Hematopoietic multipotent progenitor cell treated with erythropoietin and hydrocortisone succinate and interleukin-3 and kit ligand, for 15 days (in vitro differentiated cells): Measurements from ENCODE around the gene FAM237A.
A peak's percentile ranks its signal among the peaks of the same experiment; 100 is the strongest.

Experiments
- DNase-seq: peaks from one replicate; pipeline ENCODE4 v3.0.0-alpha.2; 2015; ENCODE audit warnings: low spot score

The FAM237A gene

DNA sequence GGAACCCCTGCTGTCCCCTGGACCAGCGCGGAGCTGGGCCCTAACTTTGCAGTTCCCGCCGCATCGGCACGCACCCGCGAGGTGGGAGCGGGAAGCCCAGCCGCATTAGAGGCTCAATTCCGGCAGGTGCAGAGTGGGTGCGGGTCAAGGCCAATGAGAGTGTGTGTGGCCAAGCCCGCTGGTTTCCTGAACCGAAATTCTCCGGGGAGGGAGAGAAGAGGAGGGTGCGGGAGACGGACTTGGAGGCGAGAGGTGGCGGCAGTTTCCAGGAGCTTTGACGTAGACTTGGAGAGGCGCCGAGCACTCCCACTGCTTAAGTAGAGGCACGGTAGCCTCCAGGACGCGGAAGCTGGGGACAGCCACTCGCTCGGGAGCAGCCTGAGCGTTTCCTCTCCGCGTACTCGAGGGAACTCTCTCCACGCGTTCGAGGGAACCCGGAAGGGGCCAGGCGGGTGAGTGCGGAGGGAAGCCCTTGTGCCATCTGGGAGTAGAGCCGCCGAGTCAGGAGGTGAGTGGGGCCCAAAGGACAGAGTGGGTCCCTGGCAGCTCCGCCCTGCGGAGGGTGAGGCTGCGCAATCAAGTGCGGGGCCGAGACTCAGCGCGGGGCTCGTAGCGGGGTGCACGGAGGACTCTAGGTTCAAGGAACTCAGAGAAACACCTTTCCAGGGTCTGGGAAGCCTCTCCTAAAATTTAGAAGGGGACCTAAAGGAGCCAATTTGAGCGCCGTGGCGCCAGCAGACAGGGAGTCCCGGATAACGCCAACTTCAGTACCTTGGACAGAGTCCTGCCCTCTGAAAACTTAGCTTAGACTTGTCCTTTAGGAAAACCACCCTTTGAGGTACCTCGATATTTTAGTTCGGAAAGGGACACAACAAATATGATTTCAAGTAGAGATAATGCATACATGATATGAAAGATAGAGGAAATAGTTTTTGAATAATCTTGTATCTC is at the start of gene FAM237A:
Gene FAM237A (plus strand): TSS at position 413 of the 951 bp plus-strand sequence. CDS start 1,750 bp downstream, outside the sequence.
- peak; percentile 3 for DNase-seq

DNA sequence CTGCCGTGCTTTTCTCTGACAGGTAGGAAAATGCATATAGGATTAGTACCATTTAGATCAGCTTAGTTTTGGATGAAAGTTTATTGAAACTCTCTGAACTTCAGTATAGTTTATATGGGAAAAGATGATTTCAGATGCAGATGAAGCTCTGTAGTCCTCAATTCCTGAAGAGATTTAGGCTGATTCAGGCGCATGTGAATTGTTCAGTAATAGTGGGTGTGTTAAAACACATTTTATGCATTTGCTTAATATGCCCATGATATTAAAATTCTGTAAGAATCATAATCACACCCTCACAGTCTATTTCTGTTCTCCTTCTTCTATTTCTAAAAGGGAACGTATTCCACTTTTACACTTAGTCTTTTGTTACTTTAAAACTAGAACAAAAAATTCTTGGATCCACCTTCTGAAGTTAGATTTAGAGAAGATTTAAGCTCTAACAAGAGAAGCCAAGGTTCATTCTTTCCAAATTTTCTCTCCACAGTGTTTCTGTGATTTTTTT is 44.5 kb upstream of the FAM237A start:
- DNase-seq = no peak

DNA sequence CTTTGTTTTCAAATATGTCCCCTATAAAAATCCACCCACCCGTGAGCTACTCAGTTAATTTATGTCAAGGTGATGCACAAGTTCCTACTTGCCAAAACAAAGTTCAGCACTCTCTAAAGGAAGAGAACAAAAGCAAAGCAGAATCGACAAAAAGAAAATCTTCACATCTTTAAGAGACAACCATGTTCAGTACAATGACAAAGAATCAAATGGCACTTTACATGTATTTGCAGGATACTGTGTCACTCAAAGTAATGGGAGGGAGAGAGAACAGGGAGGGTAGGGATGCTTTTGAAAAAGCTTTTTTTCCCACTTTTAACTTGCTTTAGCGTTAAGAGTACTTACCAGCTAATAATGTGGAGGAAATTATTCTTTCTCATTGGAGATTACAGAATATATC is 39.0 kb upstream of the FAM237A start:
- DNase-seq = no peak

DNA sequence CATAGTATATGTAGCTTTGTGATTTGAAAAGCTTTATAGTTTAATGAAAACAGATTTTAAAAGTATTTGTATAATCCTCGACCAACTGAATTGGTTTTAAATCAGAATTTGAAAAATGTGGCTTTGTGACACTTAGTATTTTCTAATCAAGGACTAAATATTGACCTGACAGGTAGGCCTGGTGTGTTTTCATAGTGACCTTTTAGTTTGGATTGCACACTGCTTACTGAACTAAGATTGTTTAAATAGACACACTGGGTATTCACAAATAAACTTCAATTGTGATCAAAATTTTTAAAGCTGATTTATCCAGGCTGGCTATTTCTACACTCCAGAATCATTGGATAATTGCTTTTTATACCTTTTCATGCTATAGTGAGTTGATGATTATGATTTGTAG is 31.8 kb upstream of the FAM237A start:
- DNase-seq = no peak

DNA sequence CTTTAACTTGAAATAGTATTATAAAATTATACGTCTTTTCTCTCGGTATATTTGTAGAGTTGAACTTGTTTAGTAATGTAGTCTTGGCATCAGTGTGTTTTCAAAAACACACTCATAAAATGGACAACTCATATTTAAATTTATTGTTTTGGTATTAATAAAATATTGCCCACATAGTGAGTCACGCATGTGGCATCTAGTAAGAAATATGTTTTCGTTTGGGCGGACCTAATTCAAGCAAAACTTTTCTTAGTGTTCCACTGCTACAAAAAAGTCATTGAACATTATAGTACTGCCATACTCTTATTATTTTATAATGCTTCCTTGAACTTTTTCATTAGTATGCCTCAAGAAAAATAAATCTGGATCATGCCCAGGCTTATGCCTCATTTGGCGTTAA is 31.1 kb upstream of the FAM237A start:
- DNase-seq = no peak

DNA sequence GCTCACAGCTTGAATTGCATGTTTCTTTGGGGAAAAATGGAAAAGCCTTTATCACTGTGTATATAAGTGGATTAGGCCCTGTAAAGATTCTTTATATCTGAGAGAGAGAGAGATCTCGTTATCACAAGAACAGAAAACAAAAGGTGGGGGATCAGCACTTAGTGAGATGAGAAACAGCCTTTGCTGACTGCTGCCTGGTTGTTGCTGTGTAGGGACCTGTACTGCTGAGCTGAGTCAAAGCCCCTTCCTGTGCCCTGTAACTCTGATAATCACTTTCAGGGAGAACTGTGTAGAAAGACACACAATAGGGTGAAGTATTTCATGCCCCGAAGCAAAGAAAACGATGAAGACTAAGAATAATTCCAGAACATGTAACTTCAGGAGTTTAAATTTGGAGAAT is 30.6 kb upstream of the FAM237A start:
- DNase-seq = no peak

DNA sequence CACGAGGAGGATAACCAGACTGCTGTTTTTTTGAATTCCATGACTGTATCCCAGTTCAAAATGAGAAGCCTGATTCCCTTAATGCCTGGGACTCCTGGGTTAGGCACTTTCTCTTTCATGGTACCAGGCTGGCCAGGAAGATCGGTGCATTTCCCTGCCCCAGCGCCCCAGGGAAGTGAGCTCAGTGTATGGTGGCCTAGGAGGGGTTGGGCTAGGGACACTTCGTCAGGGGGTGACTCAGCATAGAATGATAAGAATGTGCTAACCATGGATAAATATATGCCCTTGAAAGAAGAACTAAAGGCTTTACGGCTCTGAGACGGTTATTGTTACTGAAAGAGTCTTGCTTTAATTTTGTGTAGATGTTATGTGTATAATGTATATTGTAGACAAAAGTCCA is 27.5 kb upstream of the FAM237A start:
- DNase-seq = no peak

DNA sequence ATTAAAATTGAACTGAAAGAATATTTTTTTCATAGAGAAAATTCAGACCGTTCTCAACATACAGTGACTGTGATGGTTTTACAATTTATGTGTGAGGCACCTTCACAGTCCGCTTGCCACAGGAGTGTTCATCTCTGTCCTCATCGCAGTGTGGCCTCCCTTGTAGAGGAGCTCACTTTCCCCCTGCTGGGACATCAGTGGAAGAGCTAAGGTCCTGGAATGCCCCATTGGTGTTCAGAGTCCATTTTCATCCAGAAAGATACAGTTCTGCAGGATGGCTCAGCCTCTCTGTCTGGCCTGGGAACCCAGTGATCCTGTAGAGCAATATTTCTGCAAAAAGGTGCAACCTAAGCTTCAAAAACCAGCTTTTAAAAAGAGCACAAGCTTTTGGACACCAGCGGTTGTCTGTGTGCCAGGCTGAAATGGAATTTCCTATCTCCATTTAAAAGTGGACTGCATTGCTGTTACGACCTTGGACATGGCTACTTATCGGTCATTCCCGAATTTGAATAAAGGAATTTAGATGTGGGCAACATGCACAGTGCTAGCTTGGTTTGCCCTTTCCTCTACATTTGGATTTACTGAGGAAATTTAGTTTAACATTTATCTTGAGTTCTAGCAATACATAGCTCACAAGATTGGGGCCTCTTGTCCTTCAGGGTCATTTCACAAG is 26.7 kb upstream of the FAM237A start:
- no peak for DNase-seq

DNA sequence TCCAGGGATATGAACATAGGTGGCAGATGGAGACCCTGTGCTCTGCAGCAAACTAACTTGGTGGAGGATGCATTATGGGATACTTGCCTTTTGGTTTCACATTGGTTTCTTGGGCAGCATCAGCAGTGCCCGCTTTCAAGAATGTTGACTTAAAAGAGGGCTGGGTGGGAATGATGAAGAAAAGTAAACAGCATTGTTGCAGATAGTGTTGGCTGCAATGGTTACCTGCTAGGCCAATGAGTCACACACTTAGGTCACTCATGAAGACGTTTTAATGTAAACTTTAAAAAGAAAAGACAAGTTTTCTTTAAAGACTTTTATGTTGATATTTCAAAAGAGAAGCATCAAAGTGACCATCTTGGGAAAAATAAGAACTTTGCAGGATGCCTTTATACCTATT is 26.1 kb upstream of the FAM237A start:
- no peak for DNase-seq

DNA sequence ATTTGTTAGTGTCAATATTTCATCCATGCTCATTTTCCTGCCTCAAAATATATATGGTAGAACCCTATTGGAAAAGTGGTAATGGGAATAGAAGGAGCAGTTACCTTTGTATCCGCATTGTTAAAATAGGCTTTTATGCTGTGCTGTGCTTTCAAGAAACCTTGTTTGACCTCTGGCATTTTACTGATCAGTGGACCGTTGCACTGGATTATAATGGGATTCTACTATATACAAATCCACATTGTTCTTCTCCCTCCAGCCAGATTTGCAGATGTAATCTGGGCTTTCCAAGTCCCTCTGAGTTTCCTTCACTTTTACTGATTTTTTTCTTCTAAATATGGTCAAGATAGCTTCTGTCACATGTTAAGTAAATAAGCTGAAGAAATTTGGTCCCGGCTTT is 23.3 kb upstream of the FAM237A start:
- no peak for DNase-seq

DNA sequence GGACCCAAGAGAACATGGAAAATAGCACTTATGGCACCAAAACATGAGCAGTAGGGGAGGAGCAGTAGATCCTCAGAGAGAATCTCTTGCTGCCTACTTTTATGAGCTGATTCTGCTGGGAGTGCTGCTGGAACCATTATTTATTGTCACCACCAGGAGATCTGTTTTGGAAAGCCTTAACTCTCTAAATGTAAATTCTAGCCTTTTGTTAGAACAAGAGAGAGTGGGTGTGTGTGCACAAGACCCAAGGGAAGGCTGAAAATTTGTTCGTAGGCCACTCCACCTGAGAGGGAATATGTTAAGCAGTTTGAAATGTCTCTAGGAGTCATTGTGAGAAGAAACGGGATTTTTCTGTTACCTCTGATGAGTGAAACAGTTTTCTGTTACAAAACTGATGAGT is 16.2 kb upstream of the FAM237A start:
- DNase-seq = no peak

DNA sequence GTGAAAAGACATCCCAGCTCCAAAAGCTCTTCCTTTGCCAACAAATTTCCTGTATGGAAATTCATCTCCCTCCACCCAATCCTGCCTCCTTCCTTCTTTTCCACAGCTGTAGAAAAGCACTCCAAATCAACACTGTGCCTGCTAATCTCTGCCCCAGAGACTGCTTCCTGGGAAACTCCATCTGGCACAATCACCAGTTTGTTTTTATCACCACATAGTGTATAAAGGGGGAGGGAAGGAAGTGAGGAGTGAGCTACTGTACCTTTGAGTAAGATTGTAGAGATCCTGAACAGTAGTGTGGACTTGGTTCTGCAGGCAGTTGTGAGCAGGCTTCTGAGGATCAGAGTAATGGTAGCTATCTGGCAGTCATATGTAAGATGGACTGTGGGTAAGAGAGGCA is 14.7 kb upstream of the FAM237A start:
- no peak for DNase-seq

DNA sequence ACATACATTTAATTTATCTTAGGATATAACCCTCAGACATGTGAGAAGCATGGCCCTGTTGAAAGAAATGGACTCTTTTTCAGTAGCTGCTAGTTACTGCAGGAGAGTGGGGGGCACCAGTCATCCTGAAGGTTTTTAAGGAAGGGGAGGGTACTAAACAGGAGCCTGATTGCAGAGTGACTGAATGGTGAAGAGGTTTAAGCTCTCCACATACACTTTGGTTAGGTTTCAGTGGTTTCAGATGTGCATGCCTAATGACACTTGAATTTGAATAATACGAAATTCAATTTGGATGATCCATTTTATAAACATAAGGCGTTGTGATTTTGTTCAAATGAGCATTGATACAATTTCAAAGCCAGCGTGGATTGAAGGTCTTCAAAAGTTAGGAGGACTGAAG is 10.9 kb upstream of the FAM237A start:
- DNase-seq = no peak

DNA sequence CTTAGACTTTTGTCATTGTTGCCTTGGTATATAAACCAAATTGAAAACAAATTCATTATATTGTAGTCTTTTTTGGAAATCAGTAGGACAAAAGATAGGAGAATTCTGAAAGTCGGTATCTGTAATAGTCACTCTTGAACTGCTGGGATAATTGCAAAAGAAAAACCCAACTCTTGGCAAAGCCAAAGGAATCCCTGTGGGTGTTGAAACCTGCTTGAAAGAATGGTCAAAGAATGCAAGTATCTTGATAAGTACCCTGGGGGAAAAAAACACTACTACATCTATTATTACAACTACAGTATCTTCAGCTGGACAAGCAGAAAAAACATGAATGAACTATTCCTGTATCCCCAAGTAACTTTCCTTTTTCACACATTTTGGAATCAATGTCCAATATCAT is 7.3 kb upstream of the FAM237A start:
- DNase-seq = no peak

DNA sequence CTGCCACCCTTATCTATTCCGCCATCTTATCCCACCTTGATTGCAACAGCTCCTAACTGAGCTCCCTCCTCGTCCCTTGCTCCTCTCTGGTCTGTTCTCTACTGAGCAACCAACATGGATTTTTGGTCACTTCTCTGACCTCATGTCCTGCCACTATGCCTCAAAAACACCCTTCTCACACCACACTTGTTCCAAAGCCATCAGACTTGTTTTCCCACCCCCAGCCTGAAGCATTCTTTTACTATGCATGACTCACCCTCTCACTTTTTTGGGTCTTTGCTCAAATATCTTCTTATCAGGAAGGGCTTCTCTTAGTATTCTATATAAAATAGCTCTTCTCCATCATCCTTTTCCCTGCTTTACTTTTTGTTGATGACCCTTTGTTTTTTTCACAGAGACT is 2.7 kb upstream of the FAM237A start:
- no peak for DNase-seq

DNA sequence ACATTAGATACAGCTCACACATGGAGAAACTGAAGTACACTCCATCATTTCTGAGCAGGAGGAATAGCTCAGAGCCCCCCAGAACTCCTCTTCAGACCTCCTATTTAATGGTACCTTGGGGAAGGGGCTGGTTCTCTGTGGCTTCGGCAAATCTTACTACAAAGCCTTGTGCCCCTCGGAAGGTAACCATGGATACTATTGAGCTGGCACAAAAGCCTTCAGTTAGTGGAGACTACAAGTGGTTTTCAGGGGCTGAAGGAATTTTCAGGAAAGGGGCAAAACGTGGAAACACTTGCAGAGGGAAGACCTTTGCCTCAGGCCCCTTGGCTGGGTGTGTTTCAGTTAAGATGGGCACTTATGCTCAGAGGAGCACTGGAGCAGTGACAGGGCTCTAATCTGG is 1.1 kb upstream of the FAM237A start:
- DNase-seq = no peak

DNA sequence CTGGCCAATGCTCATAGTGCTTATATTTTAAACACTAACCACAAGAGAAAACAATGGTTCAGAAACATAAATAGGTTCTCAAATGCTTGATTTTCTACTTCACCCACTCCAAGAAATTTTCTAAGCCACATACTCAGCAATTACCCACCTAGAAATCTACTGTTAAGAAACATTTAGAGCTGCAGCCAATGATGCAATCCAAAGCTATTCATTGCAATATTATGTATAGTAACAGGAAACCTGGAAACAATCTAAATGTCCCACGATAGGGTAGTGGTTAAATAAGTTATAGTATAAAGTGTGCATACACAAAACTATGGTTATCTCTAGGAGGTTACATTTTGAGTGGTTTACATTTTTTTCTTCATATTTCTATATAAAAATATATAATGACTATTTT is 5.7 kb downstream of the FAM237A start:
- no peak for DNase-seq

DNA sequence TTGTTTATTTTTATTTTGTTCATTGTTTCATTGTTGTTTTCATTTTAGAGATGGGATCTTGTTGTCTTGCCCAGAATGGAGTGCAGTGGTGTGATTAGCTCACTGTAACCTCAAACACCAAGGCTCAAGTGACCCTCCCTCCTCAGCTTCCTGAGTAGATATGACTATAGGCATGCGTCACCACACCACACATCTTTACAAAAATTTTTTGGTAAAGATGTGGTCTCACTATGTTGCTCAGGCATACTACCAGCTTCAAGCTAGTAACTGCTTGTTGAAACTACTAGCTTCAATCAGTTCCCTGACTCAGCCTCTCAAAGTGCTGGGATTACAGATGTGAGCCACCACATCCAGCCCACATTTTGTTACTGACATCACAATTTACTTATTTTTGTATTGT is 14.8 kb downstream of the FAM237A start:
- no peak for DNase-seq

DNA sequence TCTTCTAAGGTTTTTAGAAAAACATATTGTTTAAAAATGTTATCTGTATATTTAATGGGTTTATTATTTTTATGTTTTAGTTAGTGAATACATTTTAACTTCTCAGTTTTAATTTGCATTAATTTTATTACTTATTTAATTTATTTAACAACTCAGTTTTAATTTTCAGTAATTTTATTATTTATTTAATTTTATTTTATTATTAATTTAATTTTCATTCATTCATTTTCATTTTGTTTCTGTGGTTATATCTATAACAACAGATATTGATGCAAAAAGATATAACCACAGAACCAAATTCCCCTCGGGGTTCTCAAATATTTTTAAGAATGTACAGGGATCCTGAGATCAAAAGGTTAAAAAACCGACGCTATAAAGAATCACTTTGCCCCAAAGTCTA is 23.0 kb downstream of the FAM237A start:
- DNase-seq = no peak

DNA sequence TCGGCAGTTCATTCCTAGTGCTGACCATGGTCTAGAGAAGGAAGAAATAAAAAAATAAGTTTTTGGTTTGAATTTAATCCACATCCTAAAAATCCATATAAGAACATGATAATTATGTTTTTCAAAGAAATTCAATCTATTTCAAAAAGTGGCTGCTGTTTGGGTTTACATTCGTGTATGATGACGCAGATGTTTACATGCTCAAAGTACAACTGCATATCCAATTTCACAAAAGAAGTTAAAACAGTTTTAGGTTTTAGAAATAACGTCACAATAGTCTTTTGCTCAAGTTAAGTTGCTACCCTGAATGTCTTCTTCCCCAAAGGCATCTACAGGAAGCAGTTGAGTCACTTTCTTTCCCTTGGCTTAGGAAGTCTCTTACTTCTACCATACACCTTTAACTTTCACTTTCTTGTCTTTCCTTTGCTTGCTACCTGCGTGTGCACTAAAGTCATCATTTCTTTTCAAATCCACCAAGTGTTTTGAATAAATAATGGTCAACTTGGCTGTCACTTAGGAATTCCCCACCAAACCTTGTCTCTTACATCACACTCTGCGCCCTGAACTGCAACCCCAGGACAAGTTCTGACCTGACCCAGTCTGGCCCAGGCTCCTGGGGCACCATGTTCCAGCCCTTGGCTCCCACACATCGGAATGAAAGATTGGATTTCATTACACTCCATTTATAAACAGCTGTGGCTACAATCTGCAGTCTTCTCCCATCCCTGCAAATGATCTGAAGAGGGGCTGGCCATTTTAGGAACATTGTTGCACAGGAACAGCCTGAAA is 28.4 kb downstream of the FAM237A start:
- DNase-seq = no peak

DNA sequence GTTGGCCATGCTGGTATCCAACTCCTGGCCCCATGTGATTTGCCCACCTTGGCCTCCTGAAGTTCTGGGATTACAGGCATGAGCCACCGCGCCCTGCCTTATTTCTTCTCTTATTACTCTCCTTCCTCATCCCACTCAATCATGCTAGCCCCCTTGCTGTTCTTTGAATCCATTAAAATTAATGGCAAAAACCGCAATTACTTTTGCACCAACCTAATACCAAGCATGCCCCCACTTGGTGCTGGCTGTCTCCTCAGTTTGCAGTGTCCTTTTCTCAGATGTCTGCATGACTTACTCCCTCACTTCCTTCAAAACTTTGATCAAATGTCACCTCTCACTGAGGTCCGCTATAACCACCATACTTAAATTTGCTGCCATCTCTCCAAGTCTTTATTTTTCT is 41.3 kb downstream of the FAM237A start:
- no peak for DNase-seq

DNA sequence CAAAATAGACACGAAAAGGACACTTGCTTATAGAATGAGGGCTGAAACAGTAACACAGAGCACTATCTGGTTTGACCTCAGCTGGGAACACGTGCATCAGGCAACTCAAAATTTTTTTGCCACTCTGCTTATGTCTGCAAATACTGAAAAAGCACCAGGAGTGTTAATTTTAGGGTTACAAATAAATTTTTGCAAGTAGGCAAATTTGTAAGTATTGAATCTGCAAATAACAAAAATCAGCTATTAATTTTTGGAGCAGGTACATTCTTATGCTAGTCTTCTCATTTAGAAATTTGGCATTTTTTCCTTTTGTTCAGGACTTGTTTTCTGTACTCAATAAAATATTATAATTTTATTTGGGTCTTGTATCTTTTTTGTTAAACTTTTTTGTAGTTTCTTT is 46.2 kb downstream of the FAM237A start:
- no peak for DNase-seq

DNA sequence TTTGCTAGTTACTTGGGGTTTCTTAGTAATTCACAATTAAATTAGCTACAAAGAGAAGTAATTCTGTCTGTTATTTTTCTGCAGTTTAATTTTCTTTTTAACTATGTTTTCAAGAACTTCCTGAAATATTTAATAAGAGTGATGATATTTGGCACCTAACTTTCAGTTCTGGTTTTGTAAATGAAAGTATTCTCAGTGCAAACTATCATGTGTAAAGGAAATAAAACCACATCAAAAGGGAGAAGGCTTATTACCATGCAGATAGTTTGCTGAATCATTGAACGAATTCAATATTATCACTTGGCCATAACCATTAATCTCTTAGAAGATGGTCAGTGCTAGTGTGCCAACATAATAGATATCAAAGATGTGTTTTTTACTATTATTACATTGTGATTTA is 46.7 kb downstream of the FAM237A start:
- DNase-seq = no peak
